MG63 (cell line): ENCODE data around the gene POLD1. TPM values are rescaled to one million over a fixed set of nuclear protein-coding genes. Genes with fewer than 3 reads are reported as not detected.
"Not testable (repeated sequence)": the region's sequence is repeated elsewhere in the genome, so short reads cannot be mapped to it uniquely, and the experiment has no call there.

ENCODE experiments used
- DNase-seq: peaks from one replicate; pipeline ENCODE4 v3.0.0-alpha.2; 2020
- H3K27me3 ChIP-seq: fragments of 250-450 bp; sonication (Bioruptor Pico); 2 replicates; pipeline ENCODE4 v1.5.1; 2020; ENCODE audit warnings: mild to moderate bottlenecking, moderate library complexity
- H3K36me3 ChIP-seq: fragments of 250-450 bp; sonication (Bioruptor Pico); 2 replicates; pipeline ENCODE4 v1.5.1; 2020; ENCODE audit warnings: mild to moderate bottlenecking, moderate library complexity
- H3K4me3 ChIP-seq: fragments of 250-450 bp; sonication (Bioruptor Pico); 2 replicates; pipeline ENCODE4 v1.5.1; 2020; ENCODE audit warnings: mild to moderate bottlenecking, moderate library complexity
- H3K9me3 ChIP-seq: fragments of 250-450 bp; sonication (Bioruptor Pico); 2 replicates; pipeline ENCODE4 v1.5.1; 2020; ENCODE audit warnings: mild to moderate bottlenecking, moderate library complexity
- total RNA-seq: library from RNA; depleted of rRNA; stranded (reverse); fragments of >200 nt; shearing (Covaris generic); gene quantifications from 2 replicates; pipeline ENCODE4 v1.2.3, GENCODE V29; 2014; ENCODE audit warnings: low replicate concordance

The POLD1 gene
- total RNA-seq, 1 experiment from 2014 or later: 117 TPM

DNA sequence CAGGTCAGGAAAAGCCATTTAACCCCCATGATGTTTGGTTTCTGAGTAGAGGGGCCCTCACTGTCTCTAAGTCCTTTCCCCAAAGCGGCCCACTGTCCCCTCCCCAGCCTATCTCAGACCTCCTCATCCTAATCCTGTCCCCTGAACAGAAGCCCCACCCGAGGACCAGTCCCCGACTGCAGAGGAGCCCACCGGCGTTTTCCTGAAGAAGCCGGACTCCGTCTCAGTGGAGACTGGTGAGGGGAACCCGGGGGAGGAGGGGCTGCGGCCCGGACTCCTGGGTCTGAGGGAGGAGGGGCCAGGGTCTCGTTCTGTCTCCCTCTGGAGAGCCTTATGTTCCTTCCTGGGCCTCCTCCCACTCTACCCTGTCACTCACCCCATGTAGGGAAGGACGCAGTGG is 51.5 kb downstream of the POLD1 start:
- DNase-seq: no peak
- no peak overlapping the region for H3K4me3 ChIP-seq
- H3K27me3 ChIP-seq: peaks cover 30% of the 10 kb centered on the region
- no peaks in the 10 kb centered on the region for H3K9me3 ChIP-seq
- H3K36me3 ChIP-seq: no peaks in the 10 kb centered on the region

DNA sequence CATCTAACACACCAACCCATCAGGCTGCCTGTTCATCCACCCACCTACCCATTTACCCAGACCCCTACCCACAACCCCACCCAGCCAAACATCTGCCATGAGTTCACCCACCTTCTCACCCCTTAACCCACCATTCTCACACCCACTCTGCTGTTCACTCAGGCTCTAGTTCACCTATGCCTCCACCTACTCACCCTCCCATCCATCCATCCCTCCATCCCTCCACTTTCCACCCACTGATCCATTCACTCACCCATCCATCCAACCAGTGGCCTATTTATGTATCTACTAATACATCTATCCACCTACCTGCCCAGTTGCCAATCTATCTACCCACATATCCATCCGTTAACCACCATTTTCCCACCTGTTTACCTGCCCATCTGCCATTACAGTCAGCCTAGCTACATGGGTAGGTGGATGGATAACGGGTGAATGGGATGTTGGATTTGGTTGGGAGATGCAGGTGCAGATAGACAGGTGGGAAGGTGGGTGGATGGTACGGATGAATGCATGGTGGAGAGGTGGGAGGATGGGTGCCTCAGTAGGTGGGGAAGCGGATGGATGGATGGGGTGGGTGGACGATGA is 53.8 kb downstream of the POLD1 start:
- Histone ChIP-seq H3K9me3 (no peaks in the 10 kb centered on the region), H3K4me3 (no peak overlapping the region), H3K27me3 (peaks cover 19% of the 10 kb centered on the region), H3K36me3 (no peaks in the 10 kb centered on the region)
- DNase-seq: no peak

- not testable (repeated sequence) for H3K36me3 ChIP-seq, H3K4me3 ChIP-seq, DNase-seq, H3K9me3 ChIP-seq
- peaks cover 10% of the 10 kb centered on the region for H3K27me3 ChIP-seq
Observed at GRCh38 chr19:50439130-50439529, 55.0 kb downstream of the POLD1 start.

GRCh38 chr19:50444059-50444458 is 59.9 kb downstream of the POLD1 start:
- Histone ChIP-seq H3K9me3 (no peaks in the 10 kb centered on the region), H3K36me3 (no peaks in the 10 kb centered on the region), H3K4me3 (no peak overlapping the region), H3K27me3 (peaks cover 2% of the 10 kb centered on the region; the same call in 1 of the 2 replicates)
- no peak for DNase-seq

DNA sequence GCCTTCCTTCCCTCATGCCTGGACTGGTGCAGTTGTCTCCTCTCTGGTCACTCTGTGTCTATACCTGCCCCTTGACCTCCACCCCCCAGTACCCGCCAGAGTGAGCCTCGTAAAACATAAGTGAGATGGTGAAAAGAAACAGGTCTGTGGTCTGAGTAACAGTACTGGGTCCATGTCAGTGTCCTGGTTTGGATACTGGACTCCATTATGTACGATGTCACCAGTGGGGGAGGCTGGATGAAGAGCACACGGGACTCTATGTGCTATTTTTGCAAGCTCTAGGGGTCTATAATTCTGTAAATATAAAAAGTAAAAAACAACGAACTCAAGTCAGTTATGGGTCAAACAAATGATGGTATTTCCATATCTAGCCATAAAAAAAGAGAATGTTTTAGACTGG is 62.9 kb downstream of the POLD1 start:
- no peak for DNase-seq
- Histone ChIP-seq H3K4me3 (no peak overlapping the region), H3K36me3 (no peaks in the 10 kb centered on the region)

DNA sequence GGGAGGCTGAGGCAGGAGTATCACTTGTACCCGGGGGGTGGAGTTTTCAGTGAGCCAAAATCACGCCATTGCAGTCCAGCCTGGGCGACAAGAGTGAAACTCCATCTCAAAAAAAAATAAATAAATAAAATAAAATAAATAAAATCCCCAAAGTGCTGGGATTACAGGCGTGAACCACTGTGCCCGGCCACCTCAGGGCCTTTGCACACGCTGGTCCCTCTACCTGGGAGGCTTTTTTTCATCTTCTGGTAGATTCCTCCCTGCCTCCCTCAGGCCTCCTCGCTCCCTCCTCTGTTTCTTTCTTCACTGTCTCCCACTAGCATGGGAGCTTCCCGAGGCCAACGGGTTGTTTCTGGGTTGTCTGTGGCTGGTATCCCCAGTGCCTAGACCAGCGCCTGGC is 63.6 kb downstream of the POLD1 start:
- H3K4me3 ChIP-seq: no peak overlapping the region
- H3K9me3 ChIP-seq: no peaks in the 10 kb centered on the region
- DNase-seq: no peak
- peaks cover 4% of the 10 kb centered on the region; the same call in 1 of the 2 replicates for H3K27me3 ChIP-seq
- H3K36me3 ChIP-seq: no peaks in the 10 kb centered on the region

More for the DNA sequence above, 62.9 kb downstream of the POLD1 start:
- Histone ChIP-seq H3K9me3 (no peaks in the 10 kb centered on the region), H3K27me3 (peaks cover 6% of the 10 kb centered on the region)

- Histone ChIP-seq H3K4me3 (no peak overlapping the region), H3K9me3 (no peaks in the 10 kb centered on the region), H3K36me3 (no peaks in the 10 kb centered on the region), H3K27me3 (peaks cover 4% of the 10 kb centered on the region; the same call in 1 of the 2 replicates)
- peak; percentile 45 for DNase-seq
Observed at GRCh38 chr19:50449236-50449899, 65.2 kb downstream of the POLD1 start.

DNA sequence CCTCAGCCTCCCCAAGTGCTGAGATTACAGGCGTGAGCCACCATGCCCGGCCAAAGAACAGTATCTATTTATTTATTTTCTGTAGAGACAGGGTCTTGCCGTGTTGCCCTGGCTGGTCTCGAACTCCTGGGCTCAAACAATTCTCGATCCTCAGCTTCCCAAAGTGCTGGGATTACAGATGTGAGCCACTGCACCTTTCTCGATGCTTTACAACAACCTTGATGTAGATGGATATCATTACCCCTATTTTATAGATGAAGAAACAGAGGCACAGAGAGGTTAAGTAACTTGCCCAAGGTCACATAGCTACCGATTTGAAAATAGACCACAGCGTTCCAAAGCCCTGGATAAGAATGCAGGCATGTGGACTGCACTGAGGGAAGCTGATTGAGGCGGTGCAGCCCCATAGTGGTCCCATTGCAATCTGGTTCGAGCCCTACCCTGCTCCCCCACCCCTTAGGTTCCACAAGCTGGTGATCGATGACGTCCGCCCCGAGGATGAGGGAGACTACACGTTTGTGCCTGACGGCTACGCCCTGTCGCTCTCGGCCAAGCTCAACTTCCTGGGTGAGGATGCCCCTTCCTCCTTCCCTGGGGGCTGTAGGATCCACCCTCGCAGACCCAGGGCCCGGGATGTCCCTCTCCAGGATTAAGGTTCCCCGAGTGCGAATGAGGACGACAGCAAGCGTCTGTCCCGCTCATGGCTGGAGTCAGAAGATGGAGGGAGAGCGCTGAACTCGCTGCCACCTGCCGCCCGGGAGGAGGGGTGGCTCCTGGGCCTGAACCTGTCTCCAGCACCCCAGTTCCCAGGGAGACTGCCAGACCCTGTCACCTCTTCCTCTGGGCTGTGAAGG is 66.4 kb downstream of the POLD1 start:
- Histone ChIP-seq H3K36me3 (no peaks in the 10 kb centered on the region), H3K27me3 (peaks cover 4% of the 10 kb centered on the region; the same call in 1 of the 2 replicates), H3K4me3 (no peak overlapping the region), H3K9me3 (no peaks in the 10 kb centered on the region)
- no peak for DNase-seq

- no peak for DNase-seq
- H3K9me3 ChIP-seq: no peaks in the 10 kb centered on the region
- H3K27me3 ChIP-seq: peaks cover 7% of the 10 kb centered on the region
- no peak overlapping the region for H3K4me3 ChIP-seq
- H3K36me3 ChIP-seq: no peaks in the 10 kb centered on the region
Observed at GRCh38 chr19:50451223-50451534, 67.0 kb downstream of the POLD1 start.

DNA sequence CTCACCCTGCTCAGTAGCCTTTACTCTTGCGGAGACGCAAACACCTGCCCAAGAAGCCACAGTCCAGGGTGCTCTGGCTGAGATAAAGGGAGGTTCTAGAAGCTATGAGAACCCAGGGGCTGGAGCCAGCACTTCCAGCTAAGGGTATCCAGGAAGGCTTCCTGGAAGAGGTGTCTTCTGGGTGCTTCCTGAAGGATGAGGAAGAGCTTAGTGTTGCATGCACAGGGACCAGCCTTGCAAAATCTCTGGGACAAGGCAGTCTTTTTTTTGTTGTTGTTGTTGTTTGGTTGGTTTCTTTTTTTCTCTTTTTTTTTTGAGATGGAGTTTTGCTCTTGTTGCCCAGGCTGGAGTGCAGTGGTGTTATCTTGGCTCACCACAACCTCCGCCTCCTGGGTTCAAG is 69.1 kb downstream of the POLD1 start:
- no peak overlapping the region for H3K4me3 ChIP-seq
- H3K9me3 ChIP-seq: no peaks in the 10 kb centered on the region
- peaks cover 11% of the 10 kb centered on the region for H3K27me3 ChIP-seq
- H3K36me3 ChIP-seq: no peaks in the 10 kb centered on the region
- no peak for DNase-seq

- DNase-seq: no peak
- Histone ChIP-seq H3K4me3 (no peak overlapping the region), H3K9me3 (no peaks in the 10 kb centered on the region), H3K36me3 (no peaks in the 10 kb centered on the region), H3K27me3 (peaks cover 9% of the 10 kb centered on the region)
Observed at GRCh38 chr19:50455992-50456391, 71.8 kb downstream of the POLD1 start.

DNA sequence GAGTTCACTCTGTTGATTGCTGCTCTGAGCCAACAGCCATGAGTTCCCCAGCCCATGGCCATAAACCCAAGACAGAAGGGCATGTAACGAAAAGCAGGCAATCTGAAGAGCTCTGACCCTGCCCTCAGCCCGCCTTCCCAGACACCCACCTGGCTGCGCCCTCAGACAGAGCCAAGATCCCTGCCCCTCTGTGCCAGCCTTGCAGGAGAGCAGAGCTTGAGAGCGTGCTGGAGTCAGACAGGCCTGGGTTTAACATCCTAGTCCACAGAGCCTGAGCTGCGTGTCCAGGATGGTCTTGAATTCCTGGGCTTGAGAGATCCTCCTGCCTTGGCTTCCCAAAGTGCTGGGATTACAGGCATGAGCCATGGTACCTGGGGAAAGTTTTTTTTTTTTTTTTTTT is 73.2 kb downstream of the POLD1 start:
- DNase-seq: no peak
- no peaks in the 10 kb centered on the region for H3K9me3 ChIP-seq
- no peak overlapping the region for H3K4me3 ChIP-seq
- peaks cover 9% of the 10 kb centered on the region for H3K27me3 ChIP-seq
- no peaks in the 10 kb centered on the region for H3K36me3 ChIP-seq

- Histone ChIP-seq H3K27me3 (peaks cover 9% of the 10 kb centered on the region), H3K36me3 (no peaks in the 10 kb centered on the region), H3K4me3 (no peak overlapping the region), H3K9me3 (no peaks in the 10 kb centered on the region)
- no peak for DNase-seq
Observed at GRCh38 chr19:50458396-50459066, 74.4 kb downstream of the POLD1 start.

GRCh38 chr19:50459067-50459456 is 74.9 kb downstream of the POLD1 start:
- Histone ChIP-seq H3K36me3 (no peaks in the 10 kb centered on the region), H3K9me3 (no peaks in the 10 kb centered on the region), H3K27me3 (peaks cover 9% of the 10 kb centered on the region), H3K4me3 (no peak overlapping the region)
- DNase-seq: no peak

GRCh38 chr19:50459638-50460037 is 75.5 kb downstream of the POLD1 start:
- no peaks in the 10 kb centered on the region for H3K36me3 ChIP-seq
- H3K27me3 ChIP-seq: peaks cover 9% of the 10 kb centered on the region
- H3K9me3 ChIP-seq: no peaks in the 10 kb centered on the region
- H3K4me3 ChIP-seq: no peak overlapping the region
- DNase-seq: no peak

DNA sequence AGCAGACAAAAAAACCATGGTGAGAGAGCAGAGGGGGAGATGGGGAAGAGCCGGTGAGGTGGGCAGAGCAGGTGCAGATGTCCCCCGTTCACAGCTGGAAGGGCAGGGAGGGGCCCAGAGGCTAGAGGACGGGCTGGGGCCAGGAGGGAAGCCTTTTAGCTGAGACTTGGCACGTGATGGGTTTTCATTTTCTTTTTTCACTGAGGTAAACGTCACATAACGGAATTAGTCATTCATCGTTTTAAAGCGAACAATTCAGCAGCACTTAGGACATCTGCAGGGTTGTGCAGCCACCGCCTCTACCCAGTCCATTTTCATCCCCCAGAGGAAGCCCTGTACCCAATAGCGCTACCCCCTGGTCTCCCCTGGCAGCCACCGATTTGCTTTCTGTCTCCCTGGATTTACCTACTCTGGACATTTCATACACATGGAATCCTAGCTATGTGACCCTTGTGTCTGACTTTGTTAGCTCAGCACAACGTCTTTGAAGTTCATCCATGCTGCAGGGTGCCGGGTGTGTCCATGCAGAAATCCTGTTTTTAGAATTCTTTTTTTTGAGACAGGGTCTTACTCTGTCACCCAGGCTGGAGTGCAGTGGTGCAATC is 76.1 kb downstream of the POLD1 start:
- H3K27me3 ChIP-seq: peaks cover 9% of the 10 kb centered on the region
- no peaks in the 10 kb centered on the region for H3K36me3 ChIP-seq
- no peak overlapping the region for H3K4me3 ChIP-seq
- DNase-seq: peak; percentile 34
- no peaks in the 10 kb centered on the region for H3K9me3 ChIP-seq
